DMS53 treated with DMSO at 0.1 percent for 48 hours (cell line): Measurements from ENCODE around the gene IFNE.
"Not testable (repeated sequence)": the region's sequence is repeated elsewhere in the genome, so short reads cannot be mapped to it uniquely, and the experiment has no call there.

Experiments
- DNase-seq: peaks from one replicate; lab custom pipeline; 2025; ENCODE audit not compliant: unreplicated experiment; lab: John Stamatoyannopoulos, UW

IFNE gene

DNA sequence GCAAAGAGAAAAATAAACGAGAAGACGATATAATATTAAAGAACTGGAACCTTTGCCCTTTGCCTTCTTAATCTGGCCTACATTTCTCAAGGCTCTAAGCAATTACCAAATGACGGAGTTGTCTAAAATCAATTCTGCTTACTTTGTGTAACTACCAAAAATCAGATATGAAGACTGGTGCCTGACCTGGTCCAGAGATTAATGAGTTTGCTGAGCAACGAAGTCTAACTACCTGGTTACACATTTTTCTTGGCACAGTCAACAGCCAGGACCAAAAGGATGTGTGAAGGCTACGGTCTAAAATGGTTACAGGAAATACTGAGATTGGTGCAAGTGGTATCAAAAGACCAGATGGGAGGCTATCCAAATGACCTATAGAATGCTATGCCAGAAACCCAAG lies 17.8 kb upstream of the IFNE start:
- no peak for DNase-seq

GRCh38 chr9:21491756-21492155 lies 9.6 kb upstream of the IFNE start:
- no peak for DNase-seq

DNA sequence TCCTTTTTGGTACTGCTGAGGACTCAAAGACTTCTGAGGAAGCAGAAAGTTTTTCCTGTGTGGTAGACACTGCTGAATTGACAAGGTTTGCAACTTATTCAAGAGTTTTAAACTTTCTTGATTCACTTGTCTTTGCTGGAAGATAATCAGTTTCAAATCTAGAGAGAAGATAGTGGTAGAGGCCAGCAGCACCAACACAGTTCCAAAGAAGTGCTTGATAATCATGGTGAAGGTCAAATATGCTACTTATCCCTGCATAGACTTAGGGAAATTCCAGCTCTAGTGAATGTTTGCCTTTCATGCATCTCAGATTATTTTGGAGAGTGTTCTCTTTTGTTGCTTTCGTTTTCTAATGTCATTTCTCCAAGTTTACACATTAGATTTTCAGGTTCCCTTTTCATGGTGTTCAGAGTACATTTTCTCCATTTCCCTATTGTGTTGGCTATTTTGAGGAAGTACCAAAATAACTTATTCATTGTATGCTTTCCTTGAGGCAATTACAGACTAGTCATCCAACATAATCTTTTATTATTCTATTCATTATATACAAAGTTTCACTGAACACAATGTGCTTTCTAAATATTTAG lies 550 bp downstream of the IFNE start:
- DNase-seq, result no peak

DNA sequence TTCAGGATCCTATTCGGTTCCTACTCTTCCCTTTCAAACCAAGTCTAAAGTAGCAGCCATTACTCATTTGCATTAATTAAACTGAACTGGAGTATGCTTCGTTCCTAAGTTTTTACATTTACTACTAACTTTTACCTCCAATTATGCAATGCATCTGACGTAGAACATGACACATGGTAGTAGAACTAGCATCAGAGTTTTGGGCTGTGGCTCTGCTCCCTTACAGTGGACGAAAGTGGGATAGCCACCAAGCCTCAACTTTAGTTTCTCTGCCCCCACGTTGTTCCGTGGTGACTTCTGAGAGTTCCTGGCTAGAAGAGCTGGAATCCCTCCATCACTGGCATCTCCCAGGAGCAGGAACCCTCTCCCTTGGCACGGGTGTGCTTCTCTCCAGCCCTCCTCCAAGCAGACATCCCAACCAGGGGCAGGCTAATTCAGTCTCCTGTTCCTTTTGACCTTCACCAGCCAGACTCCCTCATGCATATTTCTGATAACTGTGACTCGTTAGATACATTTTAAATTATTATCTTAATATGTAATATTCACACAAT lies 2.9 kb downstream of the IFNE start:
- no peak for DNase-seq

- DNase-seq, result no peak
These were observed 4.6 kb downstream of the IFNE start for GRCh38 chr9:21477466-21477865.

GRCh38 chr9:21473236-21473635 lies 8.9 kb downstream of the IFNE start:
- DNase-seq, result no peak

GRCh38 chr9:21470126-21470525 lies 12.0 kb downstream of the IFNE start:
- no peak for DNase-seq

DNA sequence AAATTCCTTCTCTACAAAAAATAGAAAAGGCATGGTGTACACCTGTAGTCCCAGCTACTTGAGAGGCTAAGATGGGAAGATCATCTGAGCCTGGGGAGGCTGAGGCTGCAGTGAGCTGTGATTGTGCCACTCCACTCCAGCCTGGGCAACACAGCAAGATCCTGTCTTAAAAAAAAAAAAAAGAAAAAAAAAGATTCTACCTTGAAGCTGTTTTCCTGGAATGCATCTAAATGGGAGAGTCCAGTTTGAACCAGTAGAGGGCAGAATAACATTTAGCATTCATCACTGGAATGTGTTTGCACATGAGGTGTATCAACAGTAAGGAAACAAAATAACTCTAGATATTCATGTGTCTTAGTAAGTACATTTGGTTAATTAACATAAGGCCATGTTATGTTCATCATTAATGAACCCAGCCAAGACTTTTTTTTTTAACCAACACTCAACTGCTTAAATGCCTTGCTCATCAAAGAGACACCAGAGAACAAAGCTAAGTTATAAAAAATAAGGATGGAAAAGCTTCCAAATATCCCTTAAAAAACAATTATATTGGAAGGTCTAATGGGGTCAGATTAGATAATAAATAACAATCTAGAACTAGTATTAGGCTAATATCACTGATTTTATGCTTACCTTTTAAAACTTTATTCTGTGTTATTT lies 16.1 kb downstream of the IFNE start:
- peak; percentile 45 for DNase-seq

GRCh38 chr9:21465138-21465537 lies 17.0 kb downstream of the IFNE start:
- no peak for DNase-seq

DNA sequence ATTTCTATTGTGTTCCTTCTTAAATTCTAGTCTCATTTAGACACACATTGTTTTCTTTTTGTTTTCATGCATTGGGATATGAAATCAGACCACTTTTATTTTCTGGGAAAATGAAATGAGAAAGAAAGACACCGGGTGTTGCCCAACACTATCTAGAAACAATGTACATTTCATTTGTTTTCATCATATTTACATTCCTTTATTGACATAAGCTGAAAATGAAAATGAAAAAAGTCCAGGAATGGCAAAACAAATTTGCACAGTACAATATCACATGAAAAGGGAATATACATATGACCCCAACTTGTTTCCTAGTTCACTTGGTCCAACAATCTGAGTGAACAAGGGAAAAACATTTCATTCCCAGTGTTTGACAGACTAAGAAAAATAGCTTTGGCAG lies 20.7 kb downstream of the IFNE start:
- peak; percentile 47 for DNase-seq

DNA sequence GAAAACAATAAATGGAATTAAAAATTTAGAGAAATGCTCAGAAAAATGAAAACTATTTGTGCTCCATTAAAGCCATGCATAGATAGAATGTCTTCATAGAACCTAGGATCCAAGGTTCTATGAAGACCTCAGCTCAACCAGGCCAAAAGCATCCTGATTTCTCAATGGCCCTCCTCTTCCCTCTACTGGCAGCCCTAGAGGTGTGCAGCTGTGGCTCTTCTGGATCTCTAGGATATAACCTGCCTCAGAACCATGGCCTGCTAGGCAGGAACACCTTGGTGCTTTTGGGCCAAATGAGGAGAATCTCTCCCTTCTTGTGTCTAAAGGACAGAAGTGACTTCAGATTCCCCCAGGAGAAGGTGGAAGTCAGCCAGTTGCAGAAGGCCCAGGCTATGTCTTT lies 26.8 kb downstream of the IFNE start:
- DNase-seq, result peak; percentile 10

DNA sequence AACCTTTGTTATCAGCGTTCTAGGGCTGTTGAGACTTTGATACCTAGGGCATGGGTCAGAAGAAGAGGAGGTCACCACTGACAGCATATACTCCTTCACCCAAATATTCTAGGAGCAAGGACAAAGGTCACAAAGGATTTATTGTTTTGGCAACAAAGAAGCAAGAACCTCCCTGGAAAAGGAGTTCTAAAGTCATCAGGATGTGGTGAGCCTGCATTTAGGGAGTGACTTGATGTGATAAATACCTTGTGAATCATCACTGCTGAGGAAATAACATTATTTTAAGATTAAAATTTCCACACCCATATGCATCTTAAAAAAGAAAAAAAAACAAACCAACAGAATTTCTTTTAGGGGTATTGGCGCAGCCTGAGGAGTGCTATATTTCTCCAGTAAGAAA lies 28.0 kb downstream of the IFNE start:
- DNase-seq, result no peak

DNA sequence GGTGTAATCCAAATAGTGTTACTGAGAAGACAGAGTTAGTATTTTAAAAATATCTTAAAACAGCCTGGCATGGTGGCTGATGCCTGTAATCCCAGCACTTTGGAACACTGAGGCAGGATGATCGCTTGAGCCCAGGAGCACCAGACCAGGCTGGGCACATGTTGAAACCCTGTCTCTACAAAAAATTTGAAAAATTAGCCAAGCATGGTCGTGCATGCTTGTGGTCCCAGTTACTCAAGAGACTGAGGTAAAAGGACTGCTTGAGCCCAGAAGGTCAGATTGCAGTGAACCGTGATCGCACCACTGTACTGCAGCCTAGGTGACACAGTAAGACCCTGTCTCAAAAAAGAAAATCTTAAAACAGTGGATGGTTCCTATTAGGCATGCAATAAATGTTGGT lies 29.4 kb downstream of the IFNE start:
- no peak for DNase-seq

DNA sequence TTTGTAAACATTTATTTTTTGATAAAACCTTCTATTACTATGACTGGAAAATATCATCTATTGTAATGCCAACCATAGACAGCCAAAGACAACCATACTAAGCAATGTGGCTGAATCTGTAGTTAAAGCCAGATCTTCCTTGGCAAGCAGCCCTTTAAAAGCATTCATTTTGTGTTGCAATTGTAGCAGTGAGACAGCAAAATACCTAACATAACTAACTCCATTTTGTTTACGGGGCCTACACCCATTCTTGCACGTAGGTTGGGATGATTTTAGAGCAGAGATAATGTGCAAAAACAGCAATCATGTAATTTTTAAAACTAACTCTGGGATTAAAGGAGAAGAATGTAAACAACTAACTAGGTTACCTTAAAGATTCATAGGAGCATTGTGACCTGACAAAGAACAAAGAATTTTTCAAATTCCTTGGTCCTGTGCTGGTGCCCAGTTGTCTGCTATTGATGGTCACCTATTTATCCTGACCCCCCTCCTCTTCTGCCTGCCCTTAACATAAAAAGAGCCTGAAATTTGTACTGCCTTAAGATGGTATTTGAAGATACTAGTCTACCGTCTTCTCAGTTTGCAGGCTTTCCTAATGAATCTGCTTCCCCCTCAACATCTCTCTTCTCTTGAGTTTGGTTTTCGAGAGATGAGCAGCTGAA lies 31.2 kb downstream of the IFNE start:
- no peak for DNase-seq

- DNase-seq, result not testable (repeated sequence)
These were observed 32.8 kb downstream of the IFNE start for GRCh38 chr9:21449312-21449711.

- DNase-seq, result no peak
These were observed 38.1 kb downstream of the IFNE start for GRCh38 chr9:21443849-21444625.

- no peak for DNase-seq
These were observed 42.0 kb downstream of the IFNE start, which contains the start of gene IFNA1 for GRCh38 chr9:21440139-21440538. Gene IFNA1 (plus strand): TSS chr9:21440439. CDS start chr9:21440508, 69 bp downstream.

DNA sequence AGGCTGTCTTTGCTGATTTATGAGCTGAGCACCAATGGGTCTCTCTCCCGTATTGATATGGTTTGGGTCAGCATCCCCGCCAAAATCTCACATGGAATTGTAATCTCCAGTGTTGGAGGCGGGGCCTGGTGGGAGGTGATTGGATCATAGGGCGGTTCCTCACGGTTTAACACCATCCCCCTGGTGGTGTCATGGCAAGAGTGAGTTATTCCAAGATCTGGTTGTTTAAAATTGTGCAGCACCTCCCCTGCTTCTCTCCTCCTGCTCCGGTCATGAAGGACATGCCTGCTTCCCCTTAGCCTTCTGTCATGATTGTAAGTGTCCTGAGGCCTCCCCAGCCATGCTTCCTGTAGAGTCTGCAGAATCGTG lies 47.1 kb downstream of the IFNE start:
- DNase-seq, result not testable (repeated sequence)

DNA sequence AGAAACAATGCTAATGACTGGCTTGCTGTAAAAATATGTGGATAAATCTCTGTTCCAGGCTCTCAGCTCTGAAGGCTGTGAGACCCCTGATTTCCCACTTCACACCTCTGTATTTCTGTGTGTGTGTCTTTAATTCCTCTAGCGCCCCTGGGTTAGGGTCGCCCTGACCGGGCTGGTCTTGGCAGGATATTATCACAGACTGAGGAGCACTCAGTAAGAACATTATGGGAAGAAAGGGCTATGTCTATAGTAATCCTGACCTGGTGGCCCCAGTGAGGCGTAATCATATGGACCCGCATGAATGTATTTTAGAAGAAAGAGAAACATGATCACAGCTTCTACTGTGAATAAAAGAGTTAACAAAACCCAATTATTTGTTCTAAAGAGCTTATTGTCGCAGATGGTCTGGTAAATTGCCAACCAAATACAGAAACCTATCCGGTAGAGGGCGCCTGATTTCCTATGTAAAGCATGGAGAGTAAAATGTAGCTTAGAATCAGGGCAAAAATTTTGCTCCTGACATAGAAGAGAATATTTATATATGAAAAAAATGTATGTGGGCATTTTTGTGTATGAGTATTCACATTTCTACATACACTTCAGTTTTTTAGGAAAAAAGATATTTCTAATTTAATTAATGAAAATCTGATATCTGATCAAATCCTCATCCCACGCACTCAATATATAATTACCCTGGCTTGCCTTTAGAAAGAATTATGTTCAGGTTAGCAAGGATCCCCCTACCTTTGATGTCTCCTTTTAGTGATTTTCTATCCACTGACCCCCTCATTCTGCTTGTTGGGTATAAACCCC lies 47.7 kb downstream of the IFNE start:
- peak; percentile 10 for DNase-seq

DNA sequence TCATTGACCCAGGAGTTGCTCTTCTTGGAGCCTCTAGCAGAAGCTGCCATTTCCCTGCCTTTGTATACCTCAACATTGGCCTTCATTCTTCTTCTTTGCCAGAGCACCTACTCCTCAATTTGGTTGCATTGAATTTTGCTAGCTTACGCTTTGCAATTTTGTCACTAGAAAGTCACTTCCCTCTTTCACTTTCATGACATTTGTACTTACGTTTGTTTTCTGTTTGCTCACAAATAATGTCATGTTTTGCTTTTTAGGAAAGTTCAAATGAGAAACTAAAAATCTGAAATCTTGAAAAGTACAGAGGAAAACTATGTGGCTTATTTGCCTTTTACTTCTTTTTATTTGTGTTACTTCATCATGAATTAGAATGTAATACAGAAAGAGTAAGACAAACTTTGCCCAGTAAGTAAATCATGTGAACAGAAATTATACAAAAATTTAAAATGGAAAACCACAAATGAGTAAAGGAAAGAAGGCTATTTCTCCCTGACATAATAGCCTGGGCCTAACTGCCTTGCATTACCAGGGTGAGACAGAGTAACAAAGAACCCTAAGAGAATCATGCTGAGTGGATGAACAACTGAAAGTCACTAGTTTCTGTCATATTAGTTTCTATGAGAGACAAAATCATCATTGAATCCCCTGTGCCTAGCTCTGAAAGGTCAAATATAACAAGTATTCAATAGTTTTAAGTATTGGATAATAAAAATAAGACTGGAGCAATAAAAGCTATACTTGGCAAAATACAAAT lies 49.3 kb downstream of the IFNE start:
- DNase-seq, result no peak
